DOHH2 (cell line): Measurements from ENCODE around the gene MIER3.
"Not testable (repeated sequence)": the region's sequence is repeated elsewhere in the genome, so short reads cannot be mapped to it uniquely, and the experiment has no call there.

Experiments
- H3F3A ChIP-seq: fragments of 200-600 bp; sonication (generic), shearing (Covaris generic); 2 replicates; pipeline ENCODE4 v1.6.0; 2016; ENCODE audit warnings: antibody characterized with exemption, mild to moderate bottlenecking; ENCODE audit not compliant: control insufficient read depth, insufficient read depth
- H3K27ac ChIP-seq: fragments of 200-600 bp; sonication (generic); 2 replicates; pipeline ENCODE4 v1.5.1; 2014; ENCODE audit warnings: low read depth, mild to moderate bottlenecking, low read length, moderate library complexity
- H3K27me3 ChIP-seq: fragments of 200-600 bp; sonication (generic); 2 replicates; pipeline ENCODE4 v1.6.1; 2014; ENCODE audit warnings: mild to moderate bottlenecking, low read length, mixed read lengths; ENCODE audit not compliant: control insufficient read depth
- H3K36me3 ChIP-seq: fragments of 200-600 bp; sonication (generic); 2 replicates; pipeline ENCODE4 v1.6.1; 2014; ENCODE audit warnings: mild to moderate bottlenecking, low read length, moderate library complexity, mixed read lengths; ENCODE audit not compliant: control insufficient read depth
- H3K4me1 ChIP-seq: fragments of 200-600 bp; sonication (generic); 2 replicates; pipeline ENCODE4 v1.6.1; 2014; ENCODE audit warnings: mild to moderate bottlenecking, low read length, mixed read lengths; ENCODE audit not compliant: control insufficient read depth
- H3K4me2 ChIP-seq: fragments of 200-600 bp; sonication (generic); 2 replicates; pipeline ENCODE4 v1.6.0; 2014; ENCODE audit warnings: mild to moderate bottlenecking, low read length, moderate library complexity
- H3K4me3 ChIP-seq: fragments of 200-600 bp; sonication (generic); 2 replicates; pipeline ENCODE4 v1.5.1; 2014; ENCODE audit warnings: mild to moderate bottlenecking, low read length, mixed read lengths
- H3K79me2 ChIP-seq: fragments of 200-600 bp; sonication (generic); 2 replicates; pipeline ENCODE4 v1.6.1; 2014; ENCODE audit warnings: mild to moderate bottlenecking, low read length, mixed read lengths; ENCODE audit not compliant: control insufficient read depth
- H3K9me2 ChIP-seq: fragments of 200-600 bp; sonication (generic); replicated peaks from 2 replicates; pipeline ENCODE4 v1.6.1; 2014; ENCODE audit warnings: mild to moderate bottlenecking, low read length, mixed read lengths; ENCODE audit not compliant: control insufficient read depth
- H3K9me3 ChIP-seq: fragments of 200-600 bp; sonication (generic); 2 replicates; pipeline ENCODE4 v1.6.1; 2014; ENCODE audit warnings: antibody characterized with exemption, low read length, mixed read lengths; ENCODE audit not compliant: control insufficient read depth, insufficient read depth
- H4K20me1 ChIP-seq: fragments of 200-600 bp; sonication (generic); 2 replicates; pipeline ENCODE4 v1.6.0; 2014; ENCODE audit warnings: low read depth, mild to moderate bottlenecking, antibody characterized with exemption, low read length, moderate library complexity; ENCODE audit not compliant: control insufficient read depth, insufficient read depth
- EZH2phosphoT487 ChIP-seq: fragments of 200-600 bp; sonication (generic); IDR thresholded peaks from 2 replicates; pipeline ENCODE4 v1.6.1; 2017; ENCODE audit warnings: borderline replicate concordance, mild to moderate bottlenecking, antibody characterized with exemption, low read length, moderate library complexity, mixed read lengths
- TF ChIP-seq, protein P1 (sequence below): fragments of 200-600 bp; sonication (generic); IDR thresholded peaks from one replicate; pipeline ENCODE4 v1.5.1; 2014; ENCODE audit warnings: antibody characterized with exemption, mild to moderate bottlenecking, low read depth, low read length; ENCODE audit not compliant: poor library complexity, severe bottlenecking

MIER3 gene

DNA sequence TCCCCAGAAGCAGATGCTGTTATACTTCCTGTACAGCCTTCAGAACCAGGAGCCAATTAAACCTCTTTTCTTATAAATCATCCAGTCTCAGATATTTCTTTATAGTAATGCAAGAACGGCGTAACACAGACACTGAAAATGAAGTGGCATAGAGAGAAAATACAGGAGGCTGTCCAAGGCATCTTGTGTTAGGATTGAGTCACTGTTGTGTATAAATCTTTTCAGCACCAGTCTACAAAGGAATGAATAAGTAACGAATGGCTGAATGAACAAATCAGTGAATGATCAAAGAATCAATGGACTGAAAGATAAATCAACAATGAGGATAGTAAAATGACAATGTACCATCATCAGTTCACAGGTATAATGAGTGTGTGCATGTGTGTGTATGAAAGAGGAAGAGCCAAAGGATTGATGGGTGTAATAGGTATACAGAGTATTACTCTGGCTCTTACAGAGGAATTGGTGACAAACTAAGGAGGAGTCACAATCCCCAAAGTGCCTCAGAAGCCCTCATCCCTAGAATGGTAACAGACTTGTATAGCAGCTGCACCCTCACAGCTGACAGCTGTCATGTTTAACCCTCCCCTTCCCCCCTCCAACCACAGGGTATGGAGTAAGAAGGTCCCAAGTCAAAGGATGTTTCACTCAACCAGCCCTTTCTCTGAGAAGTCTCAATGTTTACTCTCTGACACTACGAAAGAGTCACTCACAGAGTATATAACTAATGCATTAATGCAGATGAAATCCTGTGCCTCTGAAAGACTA lies 29.8 kb upstream of the MIER3 start:
- Histone ChIP-seq H3K27ac (no peak overlapping the region), H3K9me2 (no peaks in the 10 kb centered on the region), H3F3A (0 out of 2 replicates have a peak, but pooled peaks cover 3% of the 10 kb centered on the region), H3K9me3 (no peaks in the 10 kb centered on the region), H3K36me3 (no peaks in the 10 kb centered on the region), H3K27me3 (no peaks in the 10 kb centered on the region), H3K79me2 (no peaks in the 10 kb centered on the region), H4K20me1 (no peaks in the 10 kb centered on the region), H3K4me3 (no peak overlapping the region), H3K4me2 (no peak overlapping the region), H3K4me1 (peaks cover 14% of the 10 kb centered on the region)
- no peak for TF ChIP-seq EZH2phosphoT487
- TF ChIP-seq, protein P1, sequence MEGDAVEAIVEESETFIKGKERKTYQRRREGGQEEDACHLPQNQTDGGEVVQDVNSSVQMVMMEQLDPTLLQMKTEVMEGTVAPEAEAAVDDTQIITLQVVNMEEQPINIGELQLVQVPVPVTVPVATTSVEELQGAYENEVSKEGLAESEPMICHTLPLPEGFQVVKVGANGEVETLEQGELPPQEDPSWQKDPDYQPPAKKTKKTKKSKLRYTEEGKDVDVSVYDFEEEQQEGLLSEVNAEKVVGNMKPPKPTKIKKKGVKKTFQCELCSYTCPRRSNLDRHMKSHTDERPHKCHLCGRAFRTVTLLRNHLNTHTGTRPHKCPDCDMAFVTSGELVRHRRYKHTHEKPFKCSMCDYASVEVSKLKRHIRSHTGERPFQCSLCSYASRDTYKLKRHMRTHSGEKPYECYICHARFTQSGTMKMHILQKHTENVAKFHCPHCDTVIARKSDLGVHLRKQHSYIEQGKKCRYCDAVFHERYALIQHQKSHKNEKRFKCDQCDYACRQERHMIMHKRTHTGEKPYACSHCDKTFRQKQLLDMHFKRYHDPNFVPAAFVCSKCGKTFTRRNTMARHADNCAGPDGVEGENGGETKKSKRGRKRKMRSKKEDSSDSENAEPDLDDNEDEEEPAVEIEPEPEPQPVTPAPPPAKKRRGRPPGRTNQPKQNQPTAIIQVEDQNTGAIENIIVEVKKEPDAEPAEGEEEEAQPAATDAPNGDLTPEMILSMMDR = no peak

DNA sequence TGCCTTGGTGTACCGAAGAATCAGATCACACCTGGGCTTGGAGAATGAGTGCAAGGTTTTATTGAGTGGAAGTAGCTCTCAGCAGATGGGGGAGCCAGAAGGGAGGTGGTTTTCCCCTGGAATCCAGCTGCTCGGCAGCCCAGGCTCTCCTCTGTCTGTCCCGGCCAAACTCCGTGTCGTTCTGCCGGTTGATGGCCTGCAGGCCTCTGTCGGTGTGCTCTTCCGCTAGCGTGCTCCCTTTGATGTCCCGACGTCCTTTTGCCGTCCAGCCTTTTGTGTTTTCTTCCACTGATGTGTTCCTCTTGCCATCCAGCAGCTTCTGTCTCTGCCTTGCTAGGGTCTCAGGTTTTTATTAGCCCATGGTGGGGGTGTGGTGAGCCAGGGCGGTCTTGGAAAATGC lies 28.0 kb upstream of the MIER3 start:
- Histone ChIP-seq H3K4me1 (no peaks in the 10 kb centered on the region), H3K79me2 (no peaks in the 10 kb centered on the region), H3F3A (no peaks in the 10 kb centered on the region), H3K27me3 (no peaks in the 10 kb centered on the region), H3K4me3 (no peak overlapping the region), H3K9me2 (no peaks in the 10 kb centered on the region), H4K20me1 (no peaks in the 10 kb centered on the region), H3K4me2 (no peak overlapping the region), H3K27ac (no peak overlapping the region), H3K36me3 (no peaks in the 10 kb centered on the region), H3K9me3 (no peaks in the 10 kb centered on the region)
- TF ChIP-seq EZH2phosphoT487 = no peak
- TF ChIP-seq, protein P1 = no peak

DNA sequence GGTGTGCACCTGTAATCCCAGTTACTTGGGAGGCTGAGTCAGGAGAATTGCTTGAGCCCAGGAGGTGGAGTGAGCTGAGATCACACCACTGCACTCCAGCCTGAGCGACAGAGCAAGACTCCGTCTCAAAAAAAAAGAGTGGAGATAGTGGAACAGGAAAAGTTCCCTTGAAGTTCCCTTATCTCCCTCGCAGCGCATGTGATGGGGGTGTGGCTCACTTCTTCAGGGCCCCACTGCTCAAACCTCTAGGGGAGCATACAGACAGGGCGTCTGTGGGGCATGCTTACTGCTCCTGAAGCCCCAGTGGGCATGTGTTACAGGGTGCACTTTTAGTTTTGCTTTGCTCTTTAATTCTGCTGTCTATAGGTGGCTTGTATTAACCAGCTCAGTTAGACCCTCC lies 27.6 kb upstream of the MIER3 start:
- H3K4me3 ChIP-seq, H3K9me2 ChIP-seq, H3K27me3 ChIP-seq, H3K27ac ChIP-seq, H3F3A ChIP-seq, H3K4me2 ChIP-seq, H4K20me1 ChIP-seq, H3K79me2 ChIP-seq, H3K4me1 ChIP-seq, H3K36me3 ChIP-seq, H3K9me3 ChIP-seq: not testable (repeated sequence)

DNA sequence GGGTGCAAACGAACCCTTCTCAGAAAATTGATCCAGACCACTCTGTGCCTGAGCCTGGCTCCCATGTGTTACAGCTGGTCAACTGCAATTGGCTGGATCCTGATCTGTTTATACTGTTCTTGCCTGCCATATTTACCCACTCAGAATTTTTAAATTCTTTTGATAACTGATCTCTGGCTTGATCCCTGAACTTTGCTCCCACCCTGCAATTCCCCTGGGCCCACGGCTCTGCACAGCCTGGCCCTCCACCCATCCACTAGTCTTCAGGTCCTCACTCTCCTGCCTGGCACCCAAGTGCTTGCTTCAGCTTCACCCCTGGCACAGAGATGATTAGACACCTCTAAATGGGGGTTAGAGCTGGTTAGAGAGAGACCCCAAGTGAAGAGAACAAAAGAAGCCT lies 25.9 kb upstream of the MIER3 start:
- H3K9me2 ChIP-seq = no peaks in the 10 kb centered on the region
- H4K20me1 ChIP-seq = no peaks in the 10 kb centered on the region
- H3K27ac ChIP-seq = no peak overlapping the region
- H3K27me3 ChIP-seq = peaks cover 6% of the 10 kb centered on the region; the same call in 1 of the 2 replicates
- no peaks in the 10 kb centered on the region for H3F3A ChIP-seq
- H3K9me3 ChIP-seq = no peaks in the 10 kb centered on the region
- no peak overlapping the region for H3K4me2 ChIP-seq
- no peaks in the 10 kb centered on the region for H3K4me1 ChIP-seq
- H3K36me3 ChIP-seq = no peaks in the 10 kb centered on the region
- no peaks in the 10 kb centered on the region for H3K79me2 ChIP-seq
- no peak overlapping the region for H3K4me3 ChIP-seq
- TF ChIP-seq, protein P1 = no peak
- no peak for TF ChIP-seq EZH2phosphoT487
